H1 (cell line): Measurements from ENCODE around the gene LIPC. TPM values are rescaled to one million over a fixed set of nuclear protein-coding genes. Genes with fewer than 3 reads are reported as not detected.

Experiments used
- CTCF ChIA-PET: fragments of 300-600 bp; sonication (Branson Sonifier 250); formaldehyde crosslinking; loops from one replicate; lab custom pipeline; 2021; ENCODE audit not compliant: partially characterized antibody; lab: Charles Lee
- POLR2A ChIA-PET: fragments of 300-600 bp; sonication (Branson Sonifier 250); formaldehyde crosslinking; loops from one replicate; lab custom pipeline; 2021; ENCODE audit warnings: inconsistent platforms; ENCODE audit not compliant: partially characterized antibody; lab: Charles Lee
- DNase-seq, 2 experiments: peaks; one replicate each; pipeline versions ENCODE4 v3.0.0 to v3.0.0-alpha.2; 2010 to 2022; ENCODE audit warnings: low spot score in 2 of 2, low read depth in 1 of 2, mixed read lengths in 1 of 2
- FAIRE-seq: peaks from 2 replicates; lab custom pipeline; 2011; peaks lifted over from hg19 to GRCh38; lab: Jason Lieb, UNC
- H2AFZ ChIP-seq: 2 replicates; pipeline ENCODE4 v1.8.1; 2012; ENCODE audit warnings: low read length, inconsistent platforms
- H2AK5ac ChIP-seq: 2 replicates; pipeline ENCODE4 v1.6.1; 2013; ENCODE audit warnings: low read depth, low read length
- H2BK120ac ChIP-seq: replicated peaks from 2 replicates; pipeline ENCODE3; 2013; ENCODE audit warnings: low read depth, low read length, inconsistent platforms
- H2BK12ac ChIP-seq: 2 replicates; pipeline ENCODE4 v1.6.1; 2013; ENCODE audit warnings: low read depth, low read length
- H2BK15ac ChIP-seq: 2 replicates; pipeline ENCODE4 v1.6.1; 2013; ENCODE audit warnings: low read length
- H2BK20ac ChIP-seq: 2 replicates; pipeline ENCODE4 v1.6.1; 2013; ENCODE audit warnings: low read length
- H2BK5ac ChIP-seq: 2 replicates; pipeline ENCODE4 v1.6.1; 2013; ENCODE audit warnings: low read depth, low read length
- H3K14ac ChIP-seq: 2 replicates; pipeline ENCODE4 v1.6.1; 2013; ENCODE audit warnings: inconsistent platforms; ENCODE audit not compliant: insufficient read length
- H3K18ac ChIP-seq: 2 replicates; pipeline ENCODE4 v1.6.1; 2013; ENCODE audit warnings: low read length; ENCODE audit errors: extremely low read depth
- H3K23ac ChIP-seq: 2 replicates; pipeline ENCODE4 v1.6.1; 2013; ENCODE audit warnings: inconsistent platforms; ENCODE audit not compliant: insufficient read length
- H3K23me2 ChIP-seq: 2 replicates; pipeline ENCODE4 v1.6.1; 2013; ENCODE audit warnings: low read depth, low read length
- H3K27ac ChIP-seq: 2 replicates; pipeline ENCODE4 v1.6.1; 2011; ENCODE audit warnings: low read depth, low read length, inconsistent platforms
- H3K27me3 ChIP-seq, 4 experiments: replicated peaks in 1 of 4; 1 replicate in 1 of 4; 2 replicates in 3 of 4; pipeline versions ENCODE4 v1.6.1 to v1.8.1; 2011 to 2013; ENCODE audit warnings: low read length in 3 of 4, mild to moderate bottlenecking in 3 of 4, inconsistent platforms in 2 of 4, mixed read lengths in 2 of 4, moderate library complexity in 1 of 4; ENCODE audit not compliant: control insufficient read depth in 3 of 4, insufficient read depth in 3 of 4; ENCODE audit errors: extremely low read depth in 1 of 4
- H3K36me3 ChIP-seq, 4 experiments: 2 replicates each; pipeline versions ENCODE4 v1.6.1 to v1.8.1; 2011 to 2013; ENCODE audit warnings: mild to moderate bottlenecking in 4 of 4, low read length in 3 of 4, moderate library complexity in 2 of 4, control low read depth in 1 of 4, inconsistent platforms in 1 of 4; ENCODE audit not compliant: insufficient read depth in 4 of 4, control insufficient read depth in 2 of 4
- H3K4ac ChIP-seq: replicated peaks from 2 replicates; pipeline ENCODE3; 2013; ENCODE audit warnings: low read length, low read depth, mixed read lengths, inconsistent platforms; ENCODE audit not compliant: insufficient read length
- H3K4me1 ChIP-seq, 4 experiments: replicated peaks in 1 of 4; 1 replicate in 1 of 4; 2 replicates in 3 of 4; pipeline versions ENCODE4 v1.6.1 to v1.8.1; 2011 to 2013; ENCODE audit warnings: low read length in 3 of 4, inconsistent platforms in 2 of 4, mixed read lengths in 1 of 4; ENCODE audit not compliant: insufficient read depth in 4 of 4, control insufficient read depth in 3 of 4
- H3K4me2 ChIP-seq, 2 experiments: 2 replicates each; pipeline versions ENCODE4 v1.6.1 to v1.8.1; 2011 to 2013; ENCODE audit warnings: low read depth in 2 of 2, low read length in 2 of 2, control low read depth in 1 of 2, inconsistent platforms in 1 of 2, mild to moderate bottlenecking in 1 of 2; ENCODE audit not compliant: insufficient read depth in 1 of 2
- H3K4me3 ChIP-seq, 4 experiments: fragments of 200-600, 300-600 bp in 1 of 4; sonication (generic), shearing (Covaris generic), sonication (Bioruptor Twin) in 1 of 4; 2 replicates each; pipeline versions ENCODE4 v1.5.1 to v1.8.1; 2011 to 2016; ENCODE audit warnings: low read length in 4 of 4, low read depth in 3 of 4, control low read depth in 2 of 4, inconsistent platforms in 2 of 4, mild to moderate bottlenecking in 2 of 4, mixed read lengths in 1 of 4, moderate library complexity in 1 of 4; ENCODE audit not compliant: insufficient read depth in 2 of 4; ENCODE audit errors: extremely low read depth in 1 of 4
- H3K56ac ChIP-seq: replicated peaks from 2 replicates; pipeline ENCODE3; 2013; ENCODE audit warnings: low read depth, mild to moderate bottlenecking, mixed read lengths, low read length, inconsistent platforms; ENCODE audit not compliant: insufficient read length
- H3K79me1 ChIP-seq: 2 replicates; pipeline ENCODE4 v1.6.1; 2013; ENCODE audit warnings: low read depth, low read length, control low read depth
- H3K79me2 ChIP-seq, 2 experiments: 2 replicates each; pipeline versions ENCODE4 v1.6.1 to v1.8.1; 2012 to 2013; ENCODE audit warnings: low read length in 2 of 2, mild to moderate bottlenecking in 2 of 2, inconsistent platforms in 1 of 2; ENCODE audit not compliant: insufficient read depth in 2 of 2, control insufficient read depth in 1 of 2
- H3K9ac ChIP-seq, 4 experiments: replicated peaks in 1 of 4; 1 replicate in 1 of 4; 2 replicates in 3 of 4; pipeline versions ENCODE4 v1.6.1 to v1.8.1; 2011 to 2013; ENCODE audit warnings: low read depth in 3 of 4, low read length in 3 of 4, control low read depth in 2 of 4, mild to moderate bottlenecking in 2 of 4, moderate library complexity in 2 of 4, inconsistent platforms in 1 of 4; ENCODE audit errors: extremely low read depth in 1 of 4
- H3K9me3 ChIP-seq, 2 experiments: 2 replicates each; pipeline versions ENCODE4 v1.6.1 to v1.8.1; 2012 to 2013; ENCODE audit warnings: mild to moderate bottlenecking in 2 of 2, moderate library complexity in 2 of 2, control low read depth in 1 of 2, inconsistent platforms in 1 of 2, low read depth in 1 of 2, low read length in 1 of 2, mixed read lengths in 1 of 2; ENCODE audit not compliant: insufficient read depth in 2 of 2
- H4K20me1 ChIP-seq, 2 experiments: replicated peaks in 1 of 2; 2 replicates each; pipeline versions ENCODE3 to v1.8.1; 2011 to 2013; ENCODE audit warnings: inconsistent platforms in 2 of 2, low read length in 2 of 2, mild to moderate bottlenecking in 1 of 2; ENCODE audit not compliant: insufficient read depth in 2 of 2, control insufficient read depth in 1 of 2
- H4K5ac ChIP-seq: 2 replicates; pipeline ENCODE4 v1.6.1; 2013; ENCODE audit warnings: low read length, low read depth, mixed read lengths, inconsistent platforms; ENCODE audit not compliant: insufficient read length
- H4K8ac ChIP-seq: 2 replicates; pipeline ENCODE4 v1.8.0; 2013; ENCODE audit warnings: mild to moderate bottlenecking, moderate library complexity, low read length, inconsistent platforms; ENCODE audit not compliant: insufficient read depth; ENCODE audit errors: extremely low read depth
- H4K91ac ChIP-seq: replicated peaks from 2 replicates; pipeline ENCODE3; 2013; ENCODE audit warnings: low read length, mixed read lengths, inconsistent platforms; ENCODE audit not compliant: insufficient read length
- ATF3 ChIP-seq: IDR thresholded peaks from 2 replicates; pipeline ENCODE4 v1.6.1; 2011; ENCODE audit warnings: low read depth, mild to moderate bottlenecking, low read length; ENCODE audit not compliant: insufficient read depth
- CREB1 ChIP-seq: IDR thresholded peaks from 2 replicates; pipeline ENCODE4 v1.6.1; 2012; ENCODE audit warnings: inconsistent platforms
- CTCF ChIP-seq, 3 experiments: IDR thresholded peaks; 1 replicate in 2 of 3; 2 replicates in 1 of 3; pipeline versions ENCODE4 v1.5.1 to v1.6.1; 2011; ENCODE audit warnings: low read length in 3 of 3, mild to moderate bottlenecking in 3 of 3, inconsistent platforms in 2 of 3, low read depth in 1 of 3, moderate library complexity in 1 of 3; ENCODE audit not compliant: insufficient read depth in 1 of 3; ENCODE audit errors: control extremely low read depth in 1 of 3
- GABPA ChIP-seq: IDR thresholded peaks from 2 replicates; pipeline ENCODE4 v1.6.1; 2011; ENCODE audit warnings: mild to moderate bottlenecking, low read length, moderate library complexity, borderline replicate concordance; ENCODE audit not compliant: insufficient read depth
- JUND ChIP-seq: IDR thresholded peaks from 2 replicates; pipeline ENCODE4 v1.6.1; 2011; ENCODE audit warnings: mild to moderate bottlenecking, improper control_type of control experiment, low read length
- KDM4A ChIP-seq: IDR thresholded peaks from one replicate; pipeline ENCODE4 v1.7.1; 2012; ENCODE audit warnings: low read depth, mild to moderate bottlenecking, moderate library complexity, low read length, inconsistent platforms; ENCODE audit not compliant: severe bottlenecking
- NANOG ChIP-seq: IDR thresholded peaks from 2 replicates; pipeline ENCODE4 v1.6.1; 2011; ENCODE audit warnings: low read length, low read depth, mild to moderate bottlenecking, inconsistent platforms; ENCODE audit not compliant: insufficient read depth, poor library complexity, severe bottlenecking
- POLR2A ChIP-seq, 2 experiments: IDR thresholded peaks; 1 replicate in 1 of 2; 2 replicates in 1 of 2; pipeline ENCODE4 v1.6.1; 2011; ENCODE audit warnings: low read depth in 2 of 2, low read length in 2 of 2, mild to moderate bottlenecking in 2 of 2; ENCODE audit errors: control extremely low read depth in 1 of 2
- SAP30 ChIP-seq: fragments of 300-600 bp; sonication (generic); IDR thresholded peaks from 2 replicates; pipeline ENCODE4 v1.7.1; 2012; ENCODE audit warnings: low read length, moderate library complexity, mild to moderate bottlenecking, inconsistent platforms; ENCODE audit not compliant: insufficient read depth, insufficient replicate concordance
- SP2 ChIP-seq: IDR thresholded peaks from 2 replicates; pipeline ENCODE4 v1.6.1; 2012; ENCODE audit warnings: mild to moderate bottlenecking, low read length, inconsistent platforms
- SP4 ChIP-seq: IDR thresholded peaks from 2 replicates; pipeline ENCODE4 v1.6.1; 2012; ENCODE audit warnings: low read length, inconsistent platforms
- TEAD4 ChIP-seq: IDR thresholded peaks from 2 replicates; pipeline ENCODE4 v1.6.1; 2012; ENCODE audit warnings: low read depth, low read length, inconsistent platforms, mixed read lengths
- WGBS, 2 experiments: shearing (Covaris generic) in 1 of 2; methylation state at CpG; one replicate each; pipeline versions ENCODE4 v1.1.6 to v1.1.7; 2013 to 2015; ENCODE audit warnings: low lambda C conversion rate in 2 of 2, mixed read lengths in 2 of 2, inconsistent platforms in 1 of 2, low coverage in 1 of 2, missing lambda C conversion rate in 1 of 2; ENCODE audit not compliant: insufficient replicate concordance in 2 of 2, insufficient coverage in 1 of 2, insufficient read length in 1 of 2; ENCODE audit errors: extremely low coverage in 1 of 2, missing lambda C conversion rate in 1 of 2; 5-methylcytosine and 5-hydroxymethylcytosine counted together
- polyA plus RNA-seq, 7 experiments: library from polyadenylated mRNA; depleted of rRNA in 3 of 7; stranded (reverse) in 5 of 7; unstranded in 2 of 7; fragments of >200 nt in 5 of 7; fragments of 200-250 nt in 2 of 7; gene quantifications; 1 replicate in 5 of 7; 2 replicates in 1 of 7; 4 replicates in 1 of 7; pipeline versions ENCODE4 v1.2.1 to v1.2.3, GENCODE V29; 2011 to 2013; ENCODE audit warnings: missing spikeins in 2 of 7, mixed read lengths in 2 of 7
- total RNA-seq: library from RNA; stranded (reverse); fragmentation: NEBNext Ultra II Directional; extraction: Animal tissue kit (Norgen Biotek cat#: 25700); gene quantifications from 2 replicates; pipeline ENCODE4 v1.2.1, GENCODE V29; 2021

The LIPC gene
- total and polyA plus RNA-seq, 2 of the 8 experiments (the other 6 are each of a cell fraction or from before 2014, with no cell fraction given) = not detected

GRCh38 chr15:58582160-58582559, 150.4 kb downstream of the LIPC start:
- H2BK12ac ChIP-seq = no peak overlapping the region
- H4K8ac ChIP-seq = no peak overlapping the region
- H4K91ac ChIP-seq = no peak overlapping the region
- H3K4ac ChIP-seq = no peak overlapping the region
- H2BK120ac ChIP-seq = no peak overlapping the region
- no peak overlapping the region for H3K4me2 ChIP-seq
- no peak overlapping the region for H3K18ac ChIP-seq
- DNase-seq (no peak), FAIRE-seq (no peak)
- H3K23ac ChIP-seq = no peak overlapping the region
- no peak overlapping the region for H3K27ac ChIP-seq
- CTCF ChIA-PET = no interaction called here
- H3K79me2 ChIP-seq = no peaks in the 10 kb centered on the region
- no peak overlapping the region for H3K14ac ChIP-seq
- no peak overlapping the region for H2BK15ac ChIP-seq
- H2AFZ ChIP-seq = no peak overlapping the region
- H2AK5ac ChIP-seq = no peak overlapping the region
- H3K4me1 ChIP-seq = no peaks in the 10 kb centered on the region
- whole genome bisulfite sequencing, 2 experiments = 89% methylated on average over 3 of the region's 3 CpGs; no CpG with 5 or more reads in 1 of the 2 experiments
- H3K36me3 ChIP-seq = no peaks in the 10 kb centered on the region
- H3K23me2 ChIP-seq = no peaks in the 10 kb centered on the region
- no peak overlapping the region for H3K4me3 ChIP-seq
- no peak overlapping the region for H4K5ac ChIP-seq
- no peaks in the 10 kb centered on the region for H4K20me1 ChIP-seq
- no peaks in the 10 kb centered on the region for H3K79me1 ChIP-seq
- no peak overlapping the region for H2BK5ac ChIP-seq
- POLR2A ChIA-PET = no interaction called here
- no peak overlapping the region for H2BK20ac ChIP-seq
- H3K9ac ChIP-seq = no peak overlapping the region
- peaks cover 0 to 2% of the 10 kb centered on the region in 2 experiments; a peak in 1 of 4 replicates for H3K9me3 ChIP-seq
- no peak overlapping the region for H3K56ac ChIP-seq
- no peaks in the 10 kb centered on the region for H3K27me3 ChIP-seq
- TF ChIP-seq NANOG (no peak), ATF3 (no peak), TEAD4 (no peak), SP4 (no peak), CREB1 (no peak), POLR2A (IDR thresholded peaks at IDR 0.05; ENCODE audit: control extremely low read depth in 1 of 2, low read depth in 2 of 2, low read length in 2 of 2) (no peak), CTCF (IDR thresholded peaks at IDR 0.05; ENCODE audit: control extremely low read depth in 1 of 3, insufficient read depth in 1 of 3, low read depth in 1 of 3, low read length in 3 of 3) (no peak), KDM4A (no peak), JUND (no peak), GABPA (no peak), SP2 (no peak), SAP30 (no peak)
